HL-60 (cell line): ENCODE data around the gene CEP63.

ENCODE experiments used
- DNase-seq, 2 experiments: peaks; one replicate each; pipeline ENCODE4 v3.0.0-alpha.2; 2010 to 2020; ENCODE audit warnings: low read depth in 1 of 2, low spot score in 1 of 2
- H3K27ac ChIP-seq: fragments of 250-450 bp; sonication (Bioruptor Pico); replicated peaks from 2 replicates; pipeline ENCODE4 v1.5.1; 2020; ENCODE audit warnings: mild to moderate bottlenecking, moderate library complexity
- H3K27me3 ChIP-seq: fragments of 250-450 bp; sonication (Bioruptor Pico); 2 replicates; pipeline ENCODE4 v1.5.1; 2021; ENCODE audit warnings: mild to moderate bottlenecking, moderate library complexity; ENCODE audit not compliant: insufficient read depth, poor library complexity, severe bottlenecking
- H3K4me3 ChIP-seq: replicated peaks from 2 replicates; pipeline ENCODE4 v1.5.1; 2011; ENCODE audit warnings: mild to moderate bottlenecking, control low read depth, low read length; ENCODE audit not compliant: insufficient read depth
- GABPA ChIP-seq: IDR thresholded peaks from 2 replicates; pipeline ENCODE4 v1.6.1; 2012; ENCODE audit warnings: low read depth
- POLR2AphosphoS5 ChIP-seq: IDR thresholded peaks from 2 replicates; pipeline ENCODE4 v1.6.1; 2012; ENCODE audit warnings: low read depth
- REST ChIP-seq: IDR thresholded peaks from 2 replicates; pipeline ENCODE4 v1.6.1; 2012; ENCODE audit warnings: low read depth; ENCODE audit not compliant: insufficient replicate concordance
- SPI1 ChIP-seq: IDR thresholded peaks from 2 replicates; pipeline ENCODE4 v1.6.1; 2012; ENCODE audit warnings: low read depth, mild to moderate bottlenecking, borderline replicate concordance
- TF ChIP-seq, protein P1 (sequence below): IDR thresholded peaks from one replicate; pipeline ENCODE4 v1.5.1; 2011; ENCODE audit warnings: low read length, control low read depth, inconsistent platforms; ENCODE audit not compliant: insufficient read depth

CEP63 gene

DNA sequence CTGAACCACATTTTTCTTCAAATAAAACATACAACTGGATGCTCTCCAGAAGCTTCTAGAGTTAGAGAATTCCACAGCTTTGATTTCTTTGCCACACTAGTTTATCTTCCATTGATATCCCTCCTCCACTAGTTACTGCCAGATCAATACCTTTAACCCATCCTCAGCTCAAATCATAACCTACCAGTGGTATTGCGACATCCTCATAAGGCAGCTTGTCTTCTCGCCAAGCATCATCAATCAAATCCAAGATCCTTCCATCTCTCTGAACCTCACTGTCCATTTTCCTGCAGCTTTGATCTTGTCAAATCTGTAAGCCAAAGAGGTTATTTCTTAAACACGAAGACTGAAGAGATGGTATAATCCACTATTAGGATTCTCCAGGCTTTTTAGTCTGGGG, 3.2 kb upstream of the CEP63 start:
- no peaks in the 10 kb centered on the region for H3K27me3 ChIP-seq
- DNase-seq: no peak
- no peak overlapping the region; the same call in 1 of the 2 replicates for H3K27ac ChIP-seq
- TF ChIP-seq POLR2AphosphoS5 (no peak), SPI1 (no peak), GABPA (no peak), REST (no peak)
- TF ChIP-seq, protein P1, sequence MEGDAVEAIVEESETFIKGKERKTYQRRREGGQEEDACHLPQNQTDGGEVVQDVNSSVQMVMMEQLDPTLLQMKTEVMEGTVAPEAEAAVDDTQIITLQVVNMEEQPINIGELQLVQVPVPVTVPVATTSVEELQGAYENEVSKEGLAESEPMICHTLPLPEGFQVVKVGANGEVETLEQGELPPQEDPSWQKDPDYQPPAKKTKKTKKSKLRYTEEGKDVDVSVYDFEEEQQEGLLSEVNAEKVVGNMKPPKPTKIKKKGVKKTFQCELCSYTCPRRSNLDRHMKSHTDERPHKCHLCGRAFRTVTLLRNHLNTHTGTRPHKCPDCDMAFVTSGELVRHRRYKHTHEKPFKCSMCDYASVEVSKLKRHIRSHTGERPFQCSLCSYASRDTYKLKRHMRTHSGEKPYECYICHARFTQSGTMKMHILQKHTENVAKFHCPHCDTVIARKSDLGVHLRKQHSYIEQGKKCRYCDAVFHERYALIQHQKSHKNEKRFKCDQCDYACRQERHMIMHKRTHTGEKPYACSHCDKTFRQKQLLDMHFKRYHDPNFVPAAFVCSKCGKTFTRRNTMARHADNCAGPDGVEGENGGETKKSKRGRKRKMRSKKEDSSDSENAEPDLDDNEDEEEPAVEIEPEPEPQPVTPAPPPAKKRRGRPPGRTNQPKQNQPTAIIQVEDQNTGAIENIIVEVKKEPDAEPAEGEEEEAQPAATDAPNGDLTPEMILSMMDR: no peak
- H3K4me3 ChIP-seq: no peak overlapping the region

DNA sequence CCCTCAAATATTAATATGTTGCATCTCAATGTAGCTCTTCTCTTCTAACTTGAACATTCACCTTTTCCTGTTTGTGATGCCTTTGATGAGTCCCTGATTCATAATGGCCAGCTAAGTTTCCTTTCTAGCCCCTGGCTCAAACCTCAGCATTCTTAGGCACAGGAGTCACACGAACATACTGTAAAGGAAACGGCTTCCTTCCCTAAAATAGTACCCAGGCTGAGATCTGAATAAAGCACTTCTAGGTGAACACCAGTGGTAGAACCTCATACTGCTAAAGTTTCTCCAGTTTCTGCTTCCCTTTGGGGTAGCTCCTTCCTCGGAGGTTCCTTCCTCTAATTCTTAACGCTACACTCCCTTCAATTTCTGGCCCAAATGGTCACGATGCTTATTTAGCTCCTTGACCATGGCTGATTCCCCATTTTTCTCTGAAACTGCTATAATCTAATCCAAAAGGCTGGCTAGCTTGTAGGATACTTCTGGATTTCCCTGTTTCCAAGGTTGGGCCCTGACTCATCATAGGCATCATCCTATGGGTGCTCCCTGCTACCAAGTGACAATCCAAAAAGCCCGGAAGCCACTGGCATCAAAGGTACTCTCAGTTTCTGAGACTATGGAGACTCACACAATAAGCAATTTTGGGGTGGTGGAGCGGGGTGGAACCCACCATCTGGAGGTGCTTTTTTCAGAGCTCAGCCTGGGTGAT, 2.5 kb upstream of the CEP63 start:
- peak overlapping the region; percentile 99 for H3K27ac ChIP-seq
- TF ChIP-seq, protein P1: no peak
- TF ChIP-seq REST (no peak), POLR2AphosphoS5 (no peak), GABPA (no peak), SPI1 (no peak)
- DNase-seq: peak in 1 of 2 experiments; percentile 37
- H3K4me3 ChIP-seq: no peak overlapping the region
- no peaks in the 10 kb centered on the region for H3K27me3 ChIP-seq

- Histone ChIP-seq H3K27me3 (no peaks in the 10 kb centered on the region), H3K27ac (peak overlapping the region; percentile 99), H3K4me3 (peak overlapping the region; percentile 78)
- no peak for DNase-seq
- TF ChIP-seq REST (no peak), POLR2AphosphoS5 (no peak; the same call in 1 of the 2 replicates), SPI1 (no peak), GABPA (no peak)
- TF ChIP-seq, protein P1: no peak
These were observed 661 bp upstream of the CEP63 start for GRCh38 chr3:134485075-134485717.
